Measurements from ENCODE around the gene JAKMIP1.

JAKMIP1 gene

DNA sequence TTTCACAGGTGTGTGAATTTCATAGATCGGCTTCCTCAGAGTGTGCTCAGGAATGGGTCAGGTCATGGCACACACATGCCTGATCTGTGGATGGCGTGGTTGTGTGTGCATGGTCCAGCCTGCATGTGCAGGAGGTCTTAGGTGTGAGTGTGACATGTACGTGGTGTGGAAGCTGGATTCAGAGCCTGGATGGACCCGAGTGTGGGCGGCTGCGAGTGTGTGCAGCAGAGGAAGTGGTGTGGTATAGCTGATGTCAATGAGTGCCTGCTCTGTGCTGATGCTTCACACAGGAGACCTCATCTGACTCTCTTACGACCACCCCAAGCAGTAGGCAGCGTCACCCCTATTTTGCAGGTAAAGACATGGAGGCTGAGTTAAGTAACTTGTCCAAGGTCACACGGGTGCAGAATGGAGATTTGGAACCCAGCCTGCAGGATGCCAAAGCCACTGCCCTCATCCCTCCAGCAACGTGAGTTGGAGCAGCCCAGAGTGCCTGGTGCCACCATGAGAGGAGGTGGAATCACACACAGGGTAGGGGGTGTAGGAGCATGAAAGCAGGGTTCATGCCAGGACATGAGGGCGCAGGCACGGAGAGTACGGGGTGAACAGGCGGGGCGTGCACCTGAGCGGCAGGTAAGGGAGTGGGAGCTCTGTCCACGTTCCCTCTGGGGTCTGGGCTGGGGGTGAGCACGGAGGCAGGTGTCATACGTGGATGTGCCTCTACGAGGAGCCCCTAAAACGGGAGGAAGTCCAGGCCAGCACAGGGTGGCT is 157.9 kb downstream of the JAKMIP1 start:
- no peak for DNase-seq (ENCODE audit: low read depth)

DNA sequence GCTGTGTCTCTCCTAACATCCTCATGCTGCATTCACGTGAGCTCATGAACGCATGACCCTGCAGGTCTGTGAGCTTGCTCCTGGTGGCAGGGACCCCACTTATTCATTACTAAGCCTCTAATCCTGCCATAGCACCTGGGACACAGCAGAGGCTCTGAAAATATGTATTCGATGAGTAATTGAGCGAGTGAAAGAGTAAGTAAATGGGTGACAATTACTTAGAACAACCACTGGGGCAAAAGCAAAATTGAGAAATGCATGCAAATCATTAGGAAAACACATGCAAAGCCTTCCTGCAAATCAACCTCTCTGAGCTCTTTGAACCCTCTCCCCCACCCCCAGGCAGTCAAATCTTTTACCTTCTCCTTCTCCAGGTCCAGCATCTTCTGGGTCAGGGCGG is 158.5 kb downstream of the JAKMIP1 start:
- DNase-seq (ENCODE audit: low read depth): no peak

DNA sequence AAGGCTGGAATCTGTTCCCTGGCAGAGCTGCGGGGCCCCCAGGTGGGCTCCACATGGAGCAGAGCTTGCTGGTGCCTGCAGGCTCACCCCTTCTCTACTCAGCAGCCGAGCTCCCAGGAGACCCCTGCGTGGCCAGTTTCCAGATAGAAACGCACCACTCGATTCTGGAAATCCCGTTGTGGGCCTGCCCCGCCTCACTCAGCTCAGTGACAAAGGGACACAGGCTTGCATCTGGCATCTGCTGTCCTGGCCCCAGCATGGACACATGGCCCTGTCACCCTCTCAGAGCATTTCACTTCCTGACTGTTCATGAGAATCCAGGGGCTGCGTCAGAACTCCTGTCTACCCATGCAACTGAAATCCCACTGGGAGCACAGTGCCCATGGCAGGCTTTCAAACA is 161.6 kb downstream of the JAKMIP1 start:
- no peak for DNase-seq (ENCODE audit: low read depth)

DNA sequence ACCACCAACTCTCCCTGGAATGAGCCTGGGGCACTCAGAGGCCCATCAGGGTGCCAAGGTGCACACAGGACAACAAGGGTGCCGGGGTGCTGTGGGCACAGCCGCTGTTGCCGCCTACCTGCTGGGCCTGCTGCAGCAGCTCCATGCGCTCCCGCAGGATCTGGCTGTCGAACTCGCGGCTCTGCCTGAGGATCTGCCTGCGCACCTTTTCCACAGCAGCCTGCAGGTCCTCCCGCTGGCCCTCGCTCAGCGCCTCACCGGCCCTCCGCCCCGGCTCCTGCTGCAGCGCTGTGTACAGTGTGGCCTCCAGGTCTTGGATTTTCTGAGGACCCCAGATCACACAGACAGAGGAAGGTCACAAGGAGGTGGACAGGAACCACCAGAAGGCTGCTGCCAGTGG is 164.6 kb downstream of the JAKMIP1 start:
- DNase-seq (ENCODE audit: low read depth): no peak

DNA sequence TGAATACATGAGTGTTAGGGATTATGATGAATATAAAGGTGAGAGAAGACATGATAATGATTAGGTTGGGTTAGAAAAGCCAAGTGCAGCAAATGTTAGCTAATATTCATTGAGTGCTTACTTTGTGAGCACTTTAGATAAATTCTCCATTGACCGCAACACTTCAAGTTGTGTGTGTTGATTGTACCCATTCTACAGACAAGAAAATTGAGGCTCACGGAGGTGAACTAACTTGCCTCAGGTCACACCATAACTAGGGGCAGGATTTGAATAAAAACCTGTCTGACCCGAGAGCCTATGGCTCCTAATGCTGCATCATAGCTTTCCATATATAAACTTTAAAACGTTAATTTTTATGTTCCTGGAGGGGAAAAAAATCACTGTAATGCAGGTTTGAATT is 167.0 kb downstream of the JAKMIP1 start:
- DNase-seq (ENCODE audit: low read depth): no peak

DNA sequence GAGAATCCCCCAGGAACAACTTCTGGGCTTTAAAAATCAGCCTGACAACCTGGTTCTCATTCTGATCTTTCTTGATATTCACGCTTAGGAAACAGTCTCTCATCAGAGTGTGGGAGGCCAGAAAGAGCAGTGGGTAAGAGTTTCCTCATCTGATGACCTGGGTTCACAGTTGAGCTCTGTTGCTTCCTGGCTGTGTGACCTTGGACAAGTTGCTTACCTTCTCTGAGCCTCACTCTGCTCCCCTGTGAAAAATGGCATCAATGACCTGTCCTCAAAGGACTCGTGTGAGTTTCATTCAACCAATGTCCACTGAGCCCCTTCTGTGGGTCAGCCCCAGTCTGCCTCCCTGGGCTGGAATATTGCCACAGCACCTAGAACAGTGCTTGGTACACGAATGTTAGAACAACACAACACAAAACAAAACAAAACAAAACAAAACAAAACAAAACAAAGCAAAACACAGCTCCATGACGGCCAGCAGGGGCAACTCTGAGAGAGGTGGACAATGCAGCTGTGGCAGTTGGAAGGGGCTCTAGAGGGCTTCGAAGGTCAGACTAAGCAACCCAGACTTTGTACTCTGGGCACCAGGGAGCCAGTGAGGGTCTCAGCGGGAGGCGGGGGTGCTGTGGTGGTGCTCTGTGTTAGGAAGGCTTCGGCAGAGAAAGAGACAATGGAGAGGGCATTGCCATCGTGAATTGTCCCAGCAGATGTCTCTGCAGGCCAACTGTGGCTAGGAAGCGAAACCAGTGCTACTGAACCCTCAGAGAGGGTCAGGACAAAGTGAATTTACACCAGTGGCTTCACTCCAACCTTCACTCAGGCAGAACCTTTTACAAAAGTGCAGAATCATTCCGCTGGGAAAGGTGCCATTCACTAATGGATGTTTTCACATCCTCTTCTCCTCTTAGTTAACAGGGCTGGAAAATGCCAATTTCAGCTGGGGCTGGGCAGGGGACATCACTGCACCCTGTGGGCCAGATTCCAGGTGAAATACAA is 167.8 kb downstream of the JAKMIP1 start:
- DNase-seq (ENCODE audit: low read depth): no peak

DNA sequence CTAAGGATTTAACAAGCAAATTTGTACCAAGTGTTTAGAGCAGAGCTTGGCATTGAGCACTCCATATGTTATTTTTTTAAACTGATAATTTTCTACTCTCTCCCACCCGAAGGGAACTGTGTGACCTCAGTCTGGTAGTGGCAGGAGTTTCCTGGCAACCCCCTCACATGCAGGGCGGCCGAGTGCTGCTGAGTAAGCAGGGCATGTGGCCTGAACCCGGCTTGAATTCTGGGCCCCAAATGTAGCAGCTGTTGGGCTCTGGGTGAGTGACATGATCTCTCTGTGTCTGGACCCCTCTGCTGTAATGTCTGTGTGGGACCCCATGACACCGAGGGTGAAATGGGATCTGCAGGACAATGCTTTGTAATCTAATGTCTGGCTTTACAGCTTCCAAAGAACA is 168.5 kb downstream of the JAKMIP1 start:
- DNase-seq (ENCODE audit: low read depth): no peak

DNA sequence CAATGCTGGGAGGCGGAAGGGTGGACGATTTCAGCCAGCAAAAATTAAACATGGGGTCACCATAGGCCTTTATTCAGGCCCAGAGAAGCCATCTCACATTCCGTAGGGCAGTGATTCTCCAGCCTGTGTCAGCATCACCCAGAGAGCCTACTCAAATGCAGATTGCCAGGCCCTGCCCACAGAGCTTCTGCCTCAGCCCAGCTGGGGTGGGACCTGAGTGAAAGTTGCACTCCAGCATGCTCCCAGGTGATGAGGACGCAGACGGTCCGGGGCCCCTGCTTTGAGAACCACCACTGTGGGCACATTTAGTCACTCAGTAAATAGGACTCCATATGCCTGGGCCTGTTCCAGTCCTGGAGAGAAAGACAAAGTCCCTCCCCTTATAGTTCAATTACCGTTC is 169.7 kb downstream of the JAKMIP1 start:
- DNase-seq (ENCODE audit: low read depth): no peak

DNA sequence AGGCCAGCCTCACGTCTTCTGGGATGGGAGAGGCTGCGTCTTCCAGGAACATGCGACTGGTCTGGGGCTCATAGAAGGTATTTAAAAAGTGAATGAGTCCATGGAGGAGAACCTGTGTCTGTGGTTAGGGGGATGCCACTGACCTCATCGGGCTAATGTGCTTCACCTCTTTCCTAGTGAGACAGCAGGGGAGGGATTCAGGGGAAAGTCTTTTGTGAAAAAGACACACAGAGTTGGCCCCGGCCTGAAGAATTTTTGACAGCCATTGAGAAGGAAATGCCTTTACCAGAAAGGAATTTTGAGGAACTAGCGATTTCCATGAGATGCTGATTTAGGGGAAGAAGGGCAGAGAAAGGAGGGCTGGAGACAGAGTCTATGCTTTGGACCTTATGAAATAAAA is 171.1 kb downstream of the JAKMIP1 start:
- no peak for DNase-seq (ENCODE audit: low read depth)

DNA sequence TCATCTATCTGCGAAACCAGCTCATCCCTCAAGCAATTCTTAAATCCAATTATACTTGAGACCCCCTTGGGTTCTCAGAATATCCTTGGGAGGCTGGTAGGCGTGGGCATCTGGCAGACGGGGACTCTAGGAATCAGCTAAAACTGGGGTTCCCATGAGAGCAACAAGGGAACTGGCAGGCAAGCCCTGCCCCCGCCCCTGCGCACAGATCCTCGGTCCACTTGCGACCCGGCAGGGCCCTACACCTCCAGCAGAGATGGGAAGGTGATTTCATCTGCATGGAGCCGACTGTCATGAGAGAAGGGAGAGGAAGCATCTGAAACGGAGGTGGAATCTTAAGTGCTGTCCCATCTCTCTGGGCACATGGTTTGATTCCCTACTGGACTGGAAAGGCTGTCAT is 172.2 kb downstream of the JAKMIP1 start:
- no peak for DNase-seq (ENCODE audit: low read depth)

DNA sequence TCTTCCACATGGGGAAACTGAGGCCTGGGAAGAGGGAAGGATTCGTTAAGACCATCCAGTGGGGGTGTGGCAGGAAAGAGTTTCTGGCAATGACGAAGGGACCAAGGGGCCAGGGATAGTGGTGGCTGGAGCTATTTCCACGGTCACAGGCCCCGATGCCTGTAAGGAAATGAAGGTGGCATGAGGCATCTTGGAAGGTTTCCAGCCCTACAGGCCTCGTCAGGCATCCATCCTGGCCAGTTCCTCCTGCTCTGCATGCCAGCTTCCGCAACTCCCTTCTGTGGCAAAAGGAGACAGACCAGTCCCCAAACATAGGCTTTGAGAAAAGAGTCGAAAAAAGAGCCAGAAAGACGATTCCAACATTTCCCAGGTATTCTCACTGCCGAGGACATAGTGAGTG is 173.0 kb downstream of the JAKMIP1 start:
- no peak for DNase-seq (ENCODE audit: low read depth)

DNA sequence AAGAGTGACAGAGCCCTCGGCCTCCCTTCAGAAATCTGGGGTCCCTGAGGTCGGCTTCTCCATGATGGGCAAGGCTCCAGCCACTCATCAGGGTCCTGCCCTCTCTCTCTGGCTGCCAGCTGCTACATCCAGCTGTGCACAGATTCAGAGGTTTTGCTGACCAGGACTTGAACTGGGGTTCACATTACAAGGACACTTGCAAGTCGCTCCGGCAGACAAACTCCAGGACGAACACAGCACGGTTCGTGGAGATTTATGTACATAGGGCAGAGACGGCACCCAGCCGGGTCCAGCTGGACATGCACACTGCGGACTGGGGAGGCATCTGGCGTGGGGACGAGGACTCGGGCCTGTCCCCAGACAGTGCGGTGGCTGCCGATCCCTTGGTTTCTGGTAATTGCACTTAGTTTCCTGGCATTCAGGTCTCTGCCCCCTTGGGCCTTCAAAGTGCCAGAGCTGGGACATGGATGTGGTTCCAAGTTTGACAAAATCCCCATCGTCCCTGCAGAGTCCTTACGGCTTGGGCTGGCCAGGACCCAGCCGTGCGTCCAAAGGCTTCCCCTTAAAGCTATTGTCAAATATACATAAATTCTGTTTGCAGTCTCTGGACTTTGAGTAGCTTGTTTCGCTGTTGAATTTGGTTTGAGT is 175.9 kb downstream of the JAKMIP1 start:
- DNase-seq (ENCODE audit: low read depth): no peak

DNA sequence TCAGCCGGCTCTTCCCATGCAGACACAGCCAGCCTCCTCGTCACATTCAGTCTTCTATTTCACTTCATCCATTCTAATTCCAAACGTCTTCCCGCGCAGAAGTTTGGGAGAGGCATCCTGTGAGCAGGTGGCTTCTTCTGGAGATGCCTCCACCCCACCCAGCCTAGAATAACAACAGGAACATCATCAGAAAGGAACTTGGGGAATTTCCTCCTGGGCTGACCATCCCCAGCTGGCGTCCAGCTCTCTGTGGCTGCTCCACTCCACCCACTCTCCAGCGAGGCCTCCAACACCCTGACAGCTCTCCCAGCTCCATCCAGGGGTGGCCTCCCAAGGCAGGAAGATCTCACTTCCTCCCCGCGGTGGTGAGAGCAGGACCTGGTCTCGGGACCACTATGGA is 176.6 kb downstream of the JAKMIP1 start:
- no peak for DNase-seq (ENCODE audit: low read depth)

DNA sequence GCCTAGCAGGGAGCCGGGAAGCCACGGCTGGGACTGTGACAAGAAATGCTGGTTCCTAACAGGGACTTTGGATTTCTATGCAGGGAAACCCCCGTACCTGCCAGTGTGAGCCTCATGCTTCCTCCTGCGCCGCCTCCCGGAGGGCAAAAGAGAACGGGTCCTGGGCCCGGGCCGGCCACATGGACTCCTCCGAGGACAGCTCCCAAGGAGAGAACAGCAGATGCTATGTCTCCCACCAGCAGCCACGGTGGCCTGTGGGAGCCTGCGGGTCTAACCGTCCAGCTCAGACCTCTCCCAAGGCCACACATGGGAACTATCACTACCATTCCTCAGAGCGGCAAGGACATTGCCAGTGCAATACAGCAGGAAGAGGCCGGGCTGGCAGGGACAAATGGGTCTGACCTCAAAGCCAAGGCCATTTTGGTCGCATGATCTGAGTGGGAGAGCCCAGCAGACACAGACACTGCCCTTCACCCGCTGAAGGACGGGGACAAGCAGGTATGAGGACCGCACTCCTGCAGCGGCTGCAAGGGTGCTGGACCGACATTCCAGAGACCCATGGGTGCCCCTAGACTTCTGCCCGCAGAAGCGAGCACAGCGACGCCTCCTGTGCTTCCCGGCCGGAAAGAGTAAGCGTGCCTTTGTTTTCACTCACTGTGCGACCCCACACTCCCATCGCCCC is 177.6 kb downstream of the JAKMIP1 start:
- DNase-seq (ENCODE audit: low read depth): no peak

DNA sequence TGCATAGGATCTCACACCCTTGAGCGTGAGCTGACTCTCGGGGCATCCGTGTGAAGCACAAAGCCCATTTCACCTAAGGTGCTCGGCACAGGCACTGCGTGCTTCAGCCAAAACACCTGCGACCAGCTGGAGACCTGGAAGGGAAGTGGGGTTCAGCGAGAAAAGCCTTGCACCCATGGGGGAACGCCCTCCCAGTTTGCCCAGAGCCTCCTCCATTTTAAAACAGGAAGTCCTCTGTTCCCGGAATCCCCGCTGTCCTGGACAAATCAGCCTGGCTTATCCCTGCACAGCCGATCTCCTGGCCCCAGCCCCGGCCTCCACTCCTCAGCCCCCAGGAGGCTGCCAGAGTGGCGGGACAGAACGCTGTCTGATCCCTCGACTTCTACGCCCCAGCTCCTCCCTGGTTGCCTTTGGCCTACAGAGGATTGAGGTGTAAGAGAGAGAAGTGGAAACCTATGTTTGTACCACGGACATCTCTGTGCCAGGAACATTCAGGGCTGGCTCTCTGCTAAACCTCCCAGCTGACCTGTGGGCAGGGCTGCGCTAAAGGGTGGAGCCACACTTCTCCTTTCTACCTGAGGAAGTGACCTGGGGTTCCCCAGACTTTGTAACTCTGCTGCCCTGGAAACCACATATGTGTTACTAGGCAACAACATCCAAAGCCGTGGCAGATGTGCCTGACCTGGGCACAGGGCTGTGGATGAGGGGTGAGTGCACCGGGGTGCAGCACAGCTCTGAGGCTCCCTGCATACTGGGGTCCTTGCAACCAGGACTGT is 178.3 kb downstream of the JAKMIP1 start:
- no peak for DNase-seq (ENCODE audit: low read depth)

DNA sequence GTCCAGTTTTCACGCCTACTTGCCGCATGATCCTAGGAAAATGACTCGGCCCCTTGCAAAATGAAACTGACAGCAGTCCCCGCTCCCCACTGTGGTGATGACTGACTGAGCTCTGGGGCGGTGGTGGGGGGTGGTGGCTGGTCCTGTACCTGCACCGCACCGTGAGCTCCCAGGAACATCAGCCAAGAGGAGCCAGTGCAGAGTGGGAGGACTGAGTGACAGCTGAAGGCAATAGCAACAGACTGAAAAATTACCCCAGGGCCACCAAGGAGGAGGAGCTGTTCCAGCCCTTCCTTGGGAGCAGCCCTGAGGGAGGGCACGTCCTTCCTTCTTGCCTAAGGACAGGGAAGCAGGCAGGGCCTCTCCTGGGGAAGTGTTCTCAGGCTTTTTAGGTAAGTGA is 179.7 kb downstream of the JAKMIP1 start:
- no peak for DNase-seq (ENCODE audit: low read depth)

DNA sequence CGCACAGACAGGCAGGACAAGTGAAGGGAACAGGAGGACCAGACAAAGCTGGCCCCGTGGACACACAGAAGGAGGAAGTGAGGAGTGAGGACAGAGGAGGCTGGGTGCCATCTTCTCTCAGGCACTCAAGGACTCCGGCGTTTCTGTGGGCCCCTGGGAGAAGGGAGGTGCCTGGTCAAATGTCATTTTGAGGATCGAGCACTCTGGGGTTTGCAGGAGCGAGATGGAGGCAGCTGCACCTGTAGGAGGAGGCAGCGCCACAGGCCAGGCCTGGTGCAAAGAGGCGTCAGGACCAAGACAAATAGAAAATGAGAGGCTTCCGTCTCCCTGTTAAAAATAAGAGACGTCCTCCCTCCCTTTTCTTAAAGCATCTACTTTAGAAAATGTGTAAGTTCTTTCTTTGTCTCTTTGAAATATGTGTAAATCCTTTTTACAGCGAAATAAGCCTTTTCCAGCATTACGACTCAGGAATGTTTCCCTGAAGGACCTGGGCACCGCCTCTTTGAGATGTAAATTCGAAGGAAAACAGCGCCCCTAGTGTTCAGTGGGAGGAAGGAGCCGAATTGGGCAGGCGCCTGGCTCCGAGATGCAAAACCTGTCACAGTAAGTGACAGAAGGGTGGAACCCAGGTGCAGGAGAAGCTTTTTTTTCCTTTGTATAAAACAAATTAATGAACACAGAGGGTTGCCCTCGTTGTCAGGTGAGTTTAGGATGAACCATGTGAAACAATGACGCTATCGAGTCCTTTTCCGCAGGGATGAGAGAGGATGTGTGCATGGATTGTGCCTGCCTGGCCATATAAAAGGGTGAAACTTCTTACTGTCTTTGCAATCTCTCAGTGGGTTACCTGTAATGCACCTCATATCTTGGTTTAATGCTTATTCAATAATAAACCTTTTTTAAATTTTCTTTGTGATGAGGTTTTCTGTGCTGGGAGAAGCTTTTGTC is 180.8 kb downstream of the JAKMIP1 start:
- no peak for DNase-seq (ENCODE audit: low read depth)

DNA sequence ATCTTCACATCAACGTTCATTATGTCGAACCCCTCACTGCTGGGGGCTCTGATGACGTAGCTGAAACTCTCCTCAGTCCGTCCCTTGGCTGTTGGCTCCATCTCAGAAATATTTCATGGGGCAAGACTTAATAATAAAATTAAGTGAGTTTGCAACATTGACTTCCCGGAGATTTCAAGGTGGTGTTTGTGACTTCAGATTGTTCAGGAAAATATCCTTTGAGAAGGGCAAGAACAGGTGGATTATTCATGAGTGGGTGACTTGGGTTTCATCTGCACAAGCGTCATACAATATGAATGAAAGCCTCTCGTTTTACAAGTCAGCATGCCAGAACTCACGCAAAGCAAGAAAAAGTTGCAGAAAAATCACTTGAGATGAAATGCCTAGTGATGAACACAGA is 182.0 kb downstream of the JAKMIP1 start, which contains the start of gene C4orf50:
TSS of gene C4orf50 (minus strand) at position 101 of the 400 bp plus-strand sequence.
- no peak for DNase-seq (ENCODE audit: low read depth)

DNA sequence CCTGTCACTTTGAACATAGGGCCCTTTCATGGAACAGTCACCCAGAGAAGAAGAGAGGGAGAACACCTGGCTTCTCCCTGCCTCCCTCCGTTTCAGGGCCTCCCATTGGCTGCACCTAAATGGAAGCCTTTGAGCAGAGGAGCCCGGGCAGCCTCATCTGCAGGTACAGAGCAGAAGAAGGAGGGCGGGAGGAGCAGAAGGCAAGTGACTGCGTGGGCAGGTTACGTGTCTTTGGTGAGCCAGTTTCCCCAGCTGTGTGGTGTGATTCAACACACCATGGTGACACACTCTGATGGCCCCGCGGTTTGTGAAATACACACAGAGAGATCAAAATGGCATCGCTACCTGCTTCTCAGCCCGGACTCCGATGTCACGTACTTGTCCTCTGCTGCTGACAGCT is 182.5 kb downstream of the JAKMIP1 start:
- no peak for DNase-seq (ENCODE audit: low read depth)

DNA sequence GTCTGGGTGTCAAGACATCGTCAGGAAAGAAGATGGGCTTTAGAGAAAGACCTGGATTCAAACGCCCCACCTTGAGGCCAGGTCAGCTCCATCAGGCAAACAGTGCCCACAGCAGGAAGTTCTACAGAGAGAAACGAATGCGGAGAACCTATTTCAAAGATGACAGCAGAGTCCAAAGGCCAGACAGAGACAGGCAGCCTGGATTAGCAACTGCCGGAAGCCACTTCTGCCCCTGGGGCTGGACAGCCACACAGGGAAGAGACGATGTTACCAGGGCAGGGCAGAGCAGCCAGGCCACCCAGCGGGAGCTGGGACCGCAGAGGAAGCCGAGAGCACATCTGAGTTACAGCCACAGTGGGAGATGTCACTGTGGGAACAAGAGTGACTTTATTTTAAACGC is 183.3 kb downstream of the JAKMIP1 start:
- no peak for DNase-seq (ENCODE audit: low read depth)

Data from stimulated activated CD8-positive, alpha-beta memory T cell treated with anti-CD3 and anti-CD28 coated beads, Interleukin-7, amount 100 ng/mL, for 24 hours (primary cell).